HFF-Myc (cell line): ENCODE results near the gene SCFD2.
A peak's percentile ranks its signal among the peaks of the same experiment; 100 is the strongest.

ENCODE experiments used
- DNase-seq: peaks from one replicate; pipeline ENCODE4 v3.0.0-alpha.2; 2011; ENCODE audit warnings: low read depth; ENCODE audit errors: extremely low read depth
- H3K4me3 ChIP-seq: replicated peaks from 2 replicates; pipeline ENCODE4 v1.5.1; 2011; ENCODE audit warnings: low read depth, mild to moderate bottlenecking, control low read depth, low read length
- CTCF ChIP-seq: IDR thresholded peaks from 2 replicates; pipeline ENCODE4 v1.5.1; 2012; ENCODE audit warnings: mild to moderate bottlenecking, low read depth, low read length, control low read depth; ENCODE audit errors: missing control alignments

SCFD2 gene

GRCh38 chr4:52915730-52916300, 450.0 kb downstream of the SCFD2 start:
- TF ChIP-seq CTCF, result no peak
- no peak overlapping the region for H3K4me3 ChIP-seq
- DNase-seq, result no peak

GRCh38 chr4:52915191-52915590, 450.7 kb downstream of the SCFD2 start:
- H3K4me3 ChIP-seq, result no peak overlapping the region
- DNase-seq, result no peak
- TF ChIP-seq CTCF, result no peak

GRCh38 chr4:52914051-52914605, 451.7 kb downstream of the SCFD2 start:
- peak; percentile 32 for DNase-seq
- no peak for TF ChIP-seq CTCF
- H3K4me3 ChIP-seq, result no peak overlapping the region

- no peak for DNase-seq
These were observed 453.3 kb downstream of the SCFD2 start for GRCh38 chr4:52912608-52913007.

GRCh38 chr4:52911684-52912294, 454.1 kb downstream of the SCFD2 start:
- peak; percentile 96 for TF ChIP-seq CTCF
- no peak overlapping the region for H3K4me3 ChIP-seq
- peak; percentile 73 for DNase-seq

More at GRCh38 chr4:52912608-52913007, 453.3 kb downstream of the SCFD2 start:
- TF ChIP-seq CTCF, result no peak
- no peak overlapping the region for H3K4me3 ChIP-seq

- no peak overlapping the region for H3K4me3 ChIP-seq
- DNase-seq, result no peak
- no peak for TF ChIP-seq CTCF
These were observed 455.7 kb downstream of the SCFD2 start for GRCh38 chr4:52910115-52910514.
